HL-60 (cell line): ENCODE measurements around the gene ZNF805.

Experiments used
- CTCF ChIP-seq: IDR thresholded peaks from one replicate; pipeline ENCODE4 v1.5.1; 2011; ENCODE audit warnings: low read length, control low read depth, inconsistent platforms; ENCODE audit not compliant: insufficient read depth
- GABPA ChIP-seq: IDR thresholded peaks from 2 replicates; pipeline ENCODE4 v1.6.1; 2012; ENCODE audit warnings: low read depth
- POLR2AphosphoS5 ChIP-seq: IDR thresholded peaks from 2 replicates; pipeline ENCODE4 v1.6.1; 2012; ENCODE audit warnings: low read depth
- REST ChIP-seq: IDR thresholded peaks from 2 replicates; pipeline ENCODE4 v1.6.1; 2012; ENCODE audit warnings: low read depth; ENCODE audit not compliant: insufficient replicate concordance

GRCh38 chr19:57292547-57292946 is 52.1 kb downstream of the ZNF805 start:
- TF ChIP-seq CTCF (no peak), REST (no peak), POLR2AphosphoS5 (no peak), GABPA (no peak)
